ENCODE data around the gene SLC9A3.

Gene SLC9A3

GRCh38 chr5:485946-486491, 38.2 kb downstream of the SLC9A3 start:
- in situ Hi-C loops (cut with HindIII; ENCODE audit: low sequenced_read_pairs), result no loop called here
- H3K4me3 ChIP-seq (ENCODE audit: low read depth, low read length), result no peak overlapping the region
- TF ChIP-seq CTCF (IDR thresholded peaks at IDR 0.05; ENCODE audit: low read depth, low read length, missing control alignments), result no peak
- DNase-seq (ENCODE audit: low read depth), result no peak

GRCh38 chr5:485113-485945, 38.9 kb downstream of the SLC9A3 start:
- no peak overlapping the region for H3K4me3 ChIP-seq (ENCODE audit: low read depth, low read length)
- in situ Hi-C loops (cut with HindIII; ENCODE audit: low sequenced_read_pairs), result no loop called here
- TF ChIP-seq CTCF (IDR thresholded peaks at IDR 0.05; ENCODE audit: low read depth, low read length, missing control alignments), result no peak

GRCh38 chr5:484556-484955, 39.7 kb downstream of the SLC9A3 start:
- in situ Hi-C loops (cut with HindIII; ENCODE audit: low sequenced_read_pairs), result no loop called here
- no peak for TF ChIP-seq CTCF (IDR thresholded peaks at IDR 0.05; ENCODE audit: low read depth, low read length, missing control alignments)
- no peak for DNase-seq (ENCODE audit: low read depth)
- H3K4me3 ChIP-seq (ENCODE audit: low read depth, low read length), result no peak overlapping the region

More at GRCh38 chr5:485113-485945, 38.9 kb downstream of the SLC9A3 start:
- DNase-seq (ENCODE audit: low read depth), result no peak

- in situ Hi-C loops (cut with HindIII; ENCODE audit: low sequenced_read_pairs), result no loop called here
- DNase-seq (ENCODE audit: low read depth), result no peak
- no peak for TF ChIP-seq CTCF (IDR thresholded peaks at IDR 0.05; ENCODE audit: low read depth, low read length, missing control alignments)
- no peak overlapping the region for H3K4me3 ChIP-seq (ENCODE audit: low read depth, low read length)
These were observed 40.7 kb downstream of the SLC9A3 start for GRCh38 chr5:483434-484140.

GRCh38 chr5:483011-483410, 41.2 kb downstream of the SLC9A3 start:
- TF ChIP-seq CTCF (IDR thresholded peaks at IDR 0.05; ENCODE audit: low read depth, low read length, missing control alignments), result no peak
- no peak overlapping the region for H3K4me3 ChIP-seq (ENCODE audit: low read depth, low read length)
- no peak for DNase-seq (ENCODE audit: low read depth)
- in situ Hi-C loops (cut with HindIII; ENCODE audit: low sequenced_read_pairs), result no loop called here

GRCh38 chr5:482506-482905, 41.7 kb downstream of the SLC9A3 start:
- TF ChIP-seq CTCF (IDR thresholded peaks at IDR 0.05; ENCODE audit: low read depth, low read length, missing control alignments), result no peak
- H3K4me3 ChIP-seq (ENCODE audit: low read depth, low read length), result no peak overlapping the region
- in situ Hi-C loops (cut with HindIII; ENCODE audit: low sequenced_read_pairs), result no loop called here
- no peak for DNase-seq (ENCODE audit: low read depth)

Measured in astrocyte of the cerebellum (primary cell).